WTC11 (cell line): ENCODE data around the gene TAC4. TPM values are rescaled to one million over a fixed set of nuclear protein-coding genes. Genes with fewer than 3 reads are reported as not detected.

Experiments used
- ATAC-seq: fragments of 200-7000 bp; cut with Tn5 transposase; 2 replicates; pipeline ENCODE4 v1.10.0; 2021; ENCODE audit warnings: mild to moderate bottlenecking, moderate library complexity
- CTCF ChIA-PET: fragments of 300-600 bp; sonication (Branson Sonifier 250); formaldehyde crosslinking; loops from one replicate; lab custom pipeline; 2021; ENCODE audit warnings: antibody characterized with exemption; lab: Charles Lee
- POLR2A ChIA-PET: fragments of 350-600 bp; sonication (Branson Sonifier 250); formaldehyde crosslinking; loops from one replicate; lab custom pipeline; 2021; ENCODE audit warnings: antibody characterized with exemption; lab: Charles Lee
- DNase-seq: peaks from one replicate; pipeline ENCODE4 v3.0.0; 2021; ENCODE audit warnings: low spot score
- H3K27ac Mint-ChIP-seq: 2 replicates; pipeline ENCODE4 v1.8.0; 2021; ENCODE audit warnings: mixed read lengths
- H3K27me3 Mint-ChIP-seq: 2 replicates; pipeline ENCODE4 v1.8.0; 2021; ENCODE audit warnings: low read depth, mild to moderate bottlenecking, moderate library complexity, mixed read lengths
- H3K36me3 Mint-ChIP-seq: 2 replicates; pipeline ENCODE4 v1.8.0; 2021; ENCODE audit warnings: mixed read lengths
- H3K4me1 Mint-ChIP-seq: 2 replicates; pipeline ENCODE4 v1.8.0; 2022; ENCODE audit warnings: mixed read lengths
- H3K4me3 Mint-ChIP-seq: 2 replicates; pipeline ENCODE4 v1.8.0; 2021; ENCODE audit warnings: mild to moderate bottlenecking, moderate library complexity, mixed read lengths
- H3K9me3 Mint-ChIP-seq: 2 replicates; pipeline ENCODE4 v1.8.0; 2021; ENCODE audit warnings: mixed read lengths
- ERG ChIP-seq: fragments of 250-450 bp; sonication (Bioruptor Pico); IDR thresholded peaks from 2 replicates; pipeline ENCODE4 v1.8.0; 2021; ENCODE audit warnings: mild to moderate bottlenecking
- ESRRA ChIP-seq: sonication (generic); formaldehyde crosslinking; IDR thresholded peaks from 2 replicates; pipeline ENCODE4 v1.8.1; 2022; ENCODE audit warnings: mild to moderate bottlenecking, missing genetic modification reagents, borderline replicate concordance
- GABPB1 ChIP-seq: sonication (generic); formaldehyde crosslinking; IDR thresholded peaks from 2 replicates; pipeline ENCODE4 v1.8.1; 2023; ENCODE audit warnings: mild to moderate bottlenecking, missing genetic modification reagents
- HMGXB4 ChIP-seq: sonication (generic); formaldehyde crosslinking; IDR thresholded peaks from 2 replicates; pipeline ENCODE4 v1.8.1; 2023; ENCODE audit warnings: mild to moderate bottlenecking, moderate library complexity, missing genetic modification reagents
- OVOL2 ChIP-seq: fragments of 250-450 bp; sonication (Bioruptor Pico); IDR thresholded peaks from 2 replicates; pipeline ENCODE4 v1.9.0; 2021; ENCODE audit warnings: mild to moderate bottlenecking, borderline replicate concordance
- PRRX2 ChIP-seq: fragments of 250-450 bp; sonication (Bioruptor Pico); IDR thresholded peaks from 2 replicates; pipeline ENCODE4 v1.8.0; 2021; ENCODE audit warnings: mild to moderate bottlenecking
- RORB ChIP-seq: fragments of 250-450 bp; sonication (Bioruptor Pico); IDR thresholded peaks from 2 replicates; pipeline ENCODE4 v1.9.0; 2021; ENCODE audit warnings: mild to moderate bottlenecking
- SOX15 ChIP-seq: fragments of 250-450 bp; sonication (Bioruptor Pico); IDR thresholded peaks from 2 replicates; pipeline ENCODE4 v1.9.0; 2021; ENCODE audit warnings: mild to moderate bottlenecking
- STAT6 ChIP-seq: sonication (generic); formaldehyde crosslinking; conservative IDR thresholded peaks from 2 replicates; pipeline ENCODE4 v1.8.1; 2023; ENCODE audit warnings: mild to moderate bottlenecking, low read depth, missing genetic modification reagents, moderate library complexity
- USF1 ChIP-seq: sonication (generic); formaldehyde crosslinking; IDR thresholded peaks from 2 replicates; pipeline ENCODE4 v1.8.0; 2022; ENCODE audit warnings: mild to moderate bottlenecking, missing genetic modification reagents
- ZBTB21 ChIP-seq: sonication (generic); formaldehyde crosslinking; IDR thresholded peaks from 2 replicates; pipeline ENCODE4 v1.8.1; 2023; ENCODE audit warnings: mild to moderate bottlenecking, missing genetic modification reagents, borderline replicate concordance
- ZNF121 ChIP-seq: sonication (generic); formaldehyde crosslinking; IDR thresholded peaks from 2 replicates; pipeline ENCODE4 v1.8.0; 2023; ENCODE audit warnings: missing genetic modification reagents
- ZNF232 ChIP-seq: sonication (generic); formaldehyde crosslinking; IDR thresholded peaks from 2 replicates; pipeline ENCODE4 v1.8.0; 2022; ENCODE audit warnings: mild to moderate bottlenecking, missing genetic modification reagents
- ZNF396 ChIP-seq: fragments of 250-450 bp; sonication (Bioruptor Pico); IDR thresholded peaks from 2 replicates; pipeline ENCODE4 v1.8.0; 2021; ENCODE audit warnings: mild to moderate bottlenecking, moderate library complexity, borderline replicate concordance
- ZNF423 ChIP-seq: fragments of 250-450 bp; sonication (Bioruptor Pico); IDR thresholded peaks from 2 replicates; pipeline ENCODE4 v2.1.2; 2022; ENCODE audit warnings: mild to moderate bottlenecking, moderate library complexity
- total RNA-seq: library from RNA; stranded (reverse); gene quantifications from 3 replicates; pipeline ENCODE4 v1.2.3, GENCODE V29; 2021
- TF ChIP-seq, protein P1 (sequence below): sonication (generic); formaldehyde crosslinking; IDR thresholded peaks from 2 replicates; pipeline ENCODE4 v1.8.0; 2023; ENCODE audit warnings: missing genetic modification reagents
- TF ChIP-seq, protein P2 (sequence below): fragments of 250-450 bp; sonication (Bioruptor Pico); IDR thresholded peaks from 2 replicates; pipeline ENCODE4 v1.9.0; 2021; ENCODE audit warnings: mild to moderate bottlenecking, borderline replicate concordance
- TF ChIP-seq, protein P3 (sequence below): fragments of 250-450 bp; sonication (Bioruptor Pico); IDR thresholded peaks from 2 replicates; pipeline ENCODE4 v1.9.0; 2021; ENCODE audit warnings: mild to moderate bottlenecking

TAC4 gene
- total RNA-seq, 1 experiment from 2014 or later = not detected

DNA sequence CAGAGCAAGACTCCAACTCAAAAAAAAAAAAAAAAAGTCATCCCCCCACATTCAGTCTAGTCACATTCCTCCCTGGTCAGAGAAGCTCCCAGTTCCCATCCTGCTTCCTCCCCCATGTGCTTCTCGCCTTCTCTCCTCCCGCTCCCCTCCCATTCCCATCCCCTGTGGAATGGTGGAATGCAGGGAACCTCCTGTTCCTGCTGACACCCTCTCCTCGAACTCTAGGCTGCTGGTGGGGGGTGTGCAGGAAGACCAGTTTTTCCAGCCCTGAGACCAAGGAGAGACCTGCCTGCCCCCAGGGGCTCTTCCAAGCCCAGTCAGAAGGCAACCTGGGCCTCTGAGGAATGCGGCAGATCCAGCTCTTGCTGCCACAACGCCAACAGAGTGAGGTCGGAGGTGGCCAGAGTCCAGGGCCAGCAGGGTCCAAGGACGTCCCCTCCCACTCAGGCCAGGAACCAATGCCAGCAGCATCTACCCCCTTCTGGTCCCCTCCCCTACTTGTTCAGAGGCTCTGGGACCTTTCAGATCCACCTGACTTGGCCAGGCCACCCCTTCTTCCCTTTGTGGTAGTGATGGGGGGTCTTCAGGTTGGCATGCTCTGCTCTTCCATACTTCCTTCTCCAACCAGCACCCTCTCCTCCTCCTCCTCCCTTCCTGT, 39.3 kb upstream of the TAC4 start:
- DNase-seq = peak; percentile 56
- Mint-ChIP-seq H3K9me3 (no peaks in the 10 kb centered on the region), H3K4me1 (peaks cover 24% of the 10 kb centered on the region), H3K27me3 (peaks cover 33% of the 10 kb centered on the region), H3K27ac (peak overlapping the region; percentile 71; the same call in 1 of the 2 replicates), H3K4me3 (no peak overlapping the region), H3K36me3 (no peaks in the 10 kb centered on the region)
- ChIA-PET CTCF (interaction anchor here (0.8 to 2.5 kb wide), 10 partner anchors 11 to 207 kb away, joined by 3 to 23 read pairs (median 6); no protein-coding TSS in a partner anchor), POLR2A (interaction anchor here (0.5 kb wide), 1 partner anchor 133 kb away, joined by 3 read pairs; no protein-coding TSS in a partner anchor)
- ATAC-seq = peak; percentile 41
- TF ChIP-seq SOX15 = peak; percentile 91
- no peak for TF ChIP-seq ZNF121 (CRISPR knock-in tag)
- TF ChIP-seq RORB (CRISPR knock-in tag) = no peak
- TF ChIP-seq ESRRA (CRISPR knock-in tag) = no peak
- TF ChIP-seq ZNF423 (CRISPR knock-in tag) = peak; percentile 72
- TF ChIP-seq ZNF232 (CRISPR knock-in tag) = 0 out of 2 replicates have a peak, but pooled peaks have one; percentile 39
- TF ChIP-seq, protein P1, sequence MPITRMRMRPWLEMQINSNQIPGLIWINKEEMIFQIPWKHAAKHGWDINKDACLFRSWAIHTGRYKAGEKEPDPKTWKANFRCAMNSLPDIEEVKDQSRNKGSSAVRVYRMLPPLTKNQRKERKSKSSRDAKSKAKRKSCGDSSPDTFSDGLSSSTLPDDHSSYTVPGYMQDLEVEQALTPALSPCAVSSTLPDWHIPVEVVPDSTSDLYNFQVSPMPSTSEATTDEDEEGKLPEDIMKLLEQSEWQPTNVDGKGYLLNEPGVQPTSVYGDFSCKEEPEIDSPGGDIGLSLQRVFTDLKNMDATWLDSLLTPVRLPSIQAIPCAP (CRISPR knock-in tag) = no peak
- TF ChIP-seq GABPB1 (CRISPR knock-in tag) = peak; percentile 60; the same call in 1 of the 2 replicates

- no peak overlapping the region for H3K27ac Mint-ChIP-seq
- TF ChIP-seq OVOL2 (CRISPR knock-in tag) (no peak), HMGXB4 (CRISPR knock-in tag) (no peak)
- TF ChIP-seq, protein P2, sequence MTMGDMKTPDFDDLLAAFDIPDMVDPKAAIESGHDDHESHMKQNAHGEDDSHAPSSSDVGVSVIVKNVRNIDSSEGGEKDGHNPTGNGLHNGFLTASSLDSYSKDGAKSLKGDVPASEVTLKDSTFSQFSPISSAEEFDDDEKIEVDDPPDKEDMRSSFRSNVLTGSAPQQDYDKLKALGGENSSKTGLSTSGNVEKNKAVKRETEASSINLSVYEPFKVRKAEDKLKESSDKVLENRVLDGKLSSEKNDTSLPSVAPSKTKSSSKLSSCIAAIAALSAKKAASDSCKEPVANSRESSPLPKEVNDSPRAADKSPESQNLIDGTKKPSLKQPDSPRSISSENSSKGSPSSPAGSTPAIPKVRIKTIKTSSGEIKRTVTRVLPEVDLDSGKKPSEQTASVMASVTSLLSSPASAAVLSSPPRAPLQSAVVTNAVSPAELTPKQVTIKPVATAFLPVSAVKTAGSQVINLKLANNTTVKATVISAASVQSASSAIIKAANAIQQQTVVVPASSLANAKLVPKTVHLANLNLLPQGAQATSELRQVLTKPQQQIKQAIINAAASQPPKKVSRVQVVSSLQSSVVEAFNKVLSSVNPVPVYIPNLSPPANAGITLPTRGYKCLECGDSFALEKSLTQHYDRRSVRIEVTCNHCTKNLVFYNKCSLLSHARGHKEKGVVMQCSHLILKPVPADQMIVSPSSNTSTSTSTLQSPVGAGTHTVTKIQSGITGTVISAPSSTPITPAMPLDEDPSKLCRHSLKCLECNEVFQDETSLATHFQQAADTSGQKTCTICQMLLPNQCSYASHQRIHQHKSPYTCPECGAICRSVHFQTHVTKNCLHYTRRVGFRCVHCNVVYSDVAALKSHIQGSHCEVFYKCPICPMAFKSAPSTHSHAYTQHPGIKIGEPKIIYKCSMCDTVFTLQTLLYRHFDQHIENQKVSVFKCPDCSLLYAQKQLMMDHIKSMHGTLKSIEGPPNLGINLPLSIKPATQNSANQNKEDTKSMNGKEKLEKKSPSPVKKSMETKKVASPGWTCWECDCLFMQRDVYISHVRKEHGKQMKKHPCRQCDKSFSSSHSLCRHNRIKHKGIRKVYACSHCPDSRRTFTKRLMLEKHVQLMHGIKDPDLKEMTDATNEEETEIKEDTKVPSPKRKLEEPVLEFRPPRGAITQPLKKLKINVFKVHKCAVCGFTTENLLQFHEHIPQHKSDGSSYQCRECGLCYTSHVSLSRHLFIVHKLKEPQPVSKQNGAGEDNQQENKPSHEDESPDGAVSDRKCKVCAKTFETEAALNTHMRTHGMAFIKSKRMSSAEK (CRISPR knock-in tag) = no peak
- TF ChIP-seq, all 79 proteins: peak for 0
- Mint-ChIP-seq H3K4me3 (no peak overlapping the region), H3K4me1 (peaks cover 23% of the 10 kb centered on the region), H3K9me3 (no peaks in the 10 kb centered on the region), H3K27me3 (peaks cover 22% of the 10 kb centered on the region), H3K36me3 (no peaks in the 10 kb centered on the region)
- ChIA-PET CTCF (interaction anchor here (1.1 to 2.5 kb wide), 5 partner anchors 24 to 202 kb away, joined by 3 to 23 read pairs (median 5); no protein-coding TSS in a partner anchor), POLR2A (interaction anchor here (0.5 kb wide), 1 partner anchor 130 kb away, joined by 3 read pairs; no protein-coding TSS in a partner anchor)
- no peak for DNase-seq
- ATAC-seq = no peak
Measured at GRCh38 chr17:49886036-49886435, 38.2 kb upstream of the TAC4 start.

DNA sequence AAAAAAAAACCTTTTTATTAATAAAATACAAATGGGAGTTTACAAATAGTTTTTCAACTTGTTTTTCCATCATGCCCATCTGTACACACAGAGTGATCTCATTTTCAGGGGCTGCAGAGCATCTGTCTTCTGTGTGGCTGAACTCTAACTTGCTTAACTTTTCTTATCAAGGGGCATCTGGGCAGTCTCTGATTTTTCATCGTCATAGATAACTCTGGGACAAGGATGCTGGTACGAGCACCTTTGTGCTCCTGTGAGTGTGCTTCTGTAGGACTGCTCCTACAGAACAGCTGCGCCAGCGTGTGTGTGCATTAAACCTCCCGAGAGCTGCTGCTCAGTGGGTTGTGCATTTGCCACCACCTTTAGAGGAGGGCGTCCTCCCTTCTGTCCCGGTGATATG, 34.6 kb upstream of the TAC4 start:
- H3K4me1 Mint-ChIP-seq = peaks cover 33% of the 10 kb centered on the region
- no peak overlapping the region for H3K4me3 Mint-ChIP-seq
- DNase-seq (no peak), ATAC-seq (no peak)
- H3K27ac Mint-ChIP-seq = no peak overlapping the region
- ChIA-PET POLR2A (no interaction called here), CTCF (interaction anchor here (0.8 to 2.4 kb wide), 4 partner anchors 16 to 115 kb away, joined by 3 to 20 read pairs (median 6); no protein-coding TSS in a partner anchor)
- H3K27me3 Mint-ChIP-seq = peaks cover 28% of the 10 kb centered on the region
- H3K36me3 Mint-ChIP-seq = no peaks in the 10 kb centered on the region
- no peaks in the 10 kb centered on the region for H3K9me3 Mint-ChIP-seq
- TF ChIP-seq PRRX2 (CRISPR knock-in tag) (no peak), ERG (CRISPR knock-in tag) (no peak), STAT6 (CRISPR knock-in tag) (no peak), SOX15 (no peak), ZNF396 (CRISPR knock-in tag) (no peak), ZBTB21 (CRISPR knock-in tag) (no peak), USF1 (CRISPR knock-in tag) (no peak)
- TF ChIP-seq, protein P3, sequence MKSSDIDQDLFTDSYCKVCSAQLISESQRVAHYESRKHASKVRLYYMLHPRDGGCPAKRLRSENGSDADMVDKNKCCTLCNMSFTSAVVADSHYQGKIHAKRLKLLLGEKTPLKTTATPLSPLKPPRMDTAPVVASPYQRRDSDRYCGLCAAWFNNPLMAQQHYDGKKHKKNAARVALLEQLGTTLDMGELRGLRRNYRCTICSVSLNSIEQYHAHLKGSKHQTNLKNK (CRISPR knock-in tag) = no peak
